GM18868 (cell line): ENCODE results near the gene FEZ2.
A peak's percentile ranks its signal among the peaks of the same experiment; 100 is the strongest.

Experiments used
- ATAC-seq: cut with Tn5 transposase; IDR thresholded peaks from one replicate; pipeline ENCODE4 v1.9.1; 2021; ENCODE audit warnings: mild to moderate bottlenecking, moderate library complexity; ENCODE audit not compliant: unreplicated experiment

Gene FEZ2

DNA sequence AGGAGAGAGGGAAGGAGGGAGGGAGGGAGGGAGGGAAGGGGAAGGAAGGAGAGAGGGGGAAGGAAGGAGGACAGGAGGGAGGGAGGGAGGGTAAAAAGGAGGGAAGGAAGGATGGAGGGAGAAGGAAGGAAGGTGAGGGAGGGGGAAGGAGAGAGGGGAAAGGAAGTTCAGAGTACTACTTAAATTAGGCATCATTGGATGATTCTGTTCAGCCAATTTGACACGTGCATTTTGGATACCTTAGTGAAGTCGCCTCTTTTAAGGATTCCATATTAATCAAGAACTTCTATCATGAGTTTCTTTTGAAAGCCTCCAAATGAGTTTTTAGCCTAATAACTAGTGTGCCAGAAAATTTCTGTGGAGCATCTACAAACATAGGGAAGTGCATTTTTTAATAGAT is 62.9 kb downstream of the FEZ2 start:
- no peak for ATAC-seq

DNA sequence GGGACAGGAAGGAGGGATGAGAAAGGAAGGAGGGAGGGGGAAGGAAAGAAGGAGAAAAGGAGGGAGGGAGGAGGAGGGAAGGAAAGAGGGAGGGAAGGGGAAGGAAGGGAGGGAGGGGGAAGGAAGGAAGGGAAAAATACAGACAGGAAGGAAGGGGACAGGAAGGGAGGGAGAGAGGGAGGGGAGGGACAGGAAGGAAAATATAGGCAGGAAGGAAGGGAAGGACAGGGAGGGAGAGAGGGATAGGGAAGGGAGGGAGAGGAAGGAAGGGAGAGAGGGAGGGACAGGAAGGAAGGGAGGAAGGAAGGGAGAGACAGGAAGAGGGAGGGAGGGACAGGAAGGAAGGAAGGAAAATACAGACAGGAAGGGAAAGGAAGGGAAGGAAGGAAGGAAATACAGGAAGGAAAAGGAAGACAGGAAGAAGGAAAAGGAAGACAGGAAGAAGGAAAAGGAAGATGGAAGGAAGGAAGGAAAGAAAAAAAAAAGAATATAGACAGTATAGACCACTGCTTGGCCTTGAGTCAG is 63.6 kb downstream of the FEZ2 start:
- ATAC-seq: no peak

DNA sequence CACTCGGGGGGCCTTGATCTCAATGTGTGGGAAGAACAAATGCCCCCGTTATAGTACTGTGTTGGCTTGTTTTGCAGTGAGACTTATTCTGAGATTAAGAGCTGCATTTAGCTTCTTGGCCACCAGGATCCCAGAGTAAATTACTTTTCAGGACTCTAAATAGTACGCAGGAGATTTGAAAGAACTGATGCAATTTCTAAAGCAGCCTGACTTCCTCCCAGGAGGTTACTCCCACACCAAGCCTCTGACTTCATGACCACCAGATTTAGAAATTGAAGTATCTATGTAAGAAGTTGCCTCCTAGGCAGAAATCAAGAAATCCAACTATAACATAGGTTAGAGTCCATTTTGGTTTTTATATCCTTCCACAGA is 67.0 kb downstream of the FEZ2 start:
- peak; percentile 11 for ATAC-seq

DNA sequence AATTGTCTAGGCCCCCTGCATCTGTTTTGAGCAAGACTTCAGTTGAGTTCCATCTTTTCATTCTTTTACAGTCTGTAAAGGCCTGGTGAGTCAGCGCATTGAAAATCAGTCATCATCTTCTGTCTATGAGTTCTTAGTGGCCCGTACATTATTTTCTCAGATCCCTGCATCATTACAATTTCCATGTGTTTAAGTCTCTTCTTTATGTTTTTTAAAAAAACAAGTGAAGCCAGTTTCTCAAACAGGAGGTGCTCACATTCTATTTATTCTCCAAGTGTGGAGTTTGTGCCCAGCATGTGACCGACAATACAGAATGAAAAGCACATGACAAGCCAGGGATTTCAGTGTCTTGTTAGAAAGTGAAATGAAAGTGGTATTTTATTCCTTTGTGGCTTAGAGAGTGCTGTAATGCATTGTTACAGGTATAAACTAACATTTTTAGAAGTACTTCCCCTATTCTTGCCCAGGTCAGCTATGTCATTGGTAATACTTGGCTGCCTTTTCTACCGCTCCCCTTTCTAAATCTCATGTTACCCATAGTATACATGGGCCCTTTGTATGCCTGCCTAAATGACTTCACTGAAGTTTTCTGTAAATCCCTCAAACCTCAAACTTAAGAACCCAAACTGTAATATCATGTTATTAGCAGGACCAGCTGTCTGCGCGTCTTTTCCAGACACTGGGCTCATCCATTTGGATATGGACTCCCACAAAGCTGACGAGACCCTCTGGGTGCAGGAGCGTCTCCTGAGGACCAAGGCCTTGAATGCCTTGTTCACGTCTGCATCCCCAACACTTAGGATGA is 67.6 kb downstream of the FEZ2 start:
- ATAC-seq: peak; percentile 83

DNA sequence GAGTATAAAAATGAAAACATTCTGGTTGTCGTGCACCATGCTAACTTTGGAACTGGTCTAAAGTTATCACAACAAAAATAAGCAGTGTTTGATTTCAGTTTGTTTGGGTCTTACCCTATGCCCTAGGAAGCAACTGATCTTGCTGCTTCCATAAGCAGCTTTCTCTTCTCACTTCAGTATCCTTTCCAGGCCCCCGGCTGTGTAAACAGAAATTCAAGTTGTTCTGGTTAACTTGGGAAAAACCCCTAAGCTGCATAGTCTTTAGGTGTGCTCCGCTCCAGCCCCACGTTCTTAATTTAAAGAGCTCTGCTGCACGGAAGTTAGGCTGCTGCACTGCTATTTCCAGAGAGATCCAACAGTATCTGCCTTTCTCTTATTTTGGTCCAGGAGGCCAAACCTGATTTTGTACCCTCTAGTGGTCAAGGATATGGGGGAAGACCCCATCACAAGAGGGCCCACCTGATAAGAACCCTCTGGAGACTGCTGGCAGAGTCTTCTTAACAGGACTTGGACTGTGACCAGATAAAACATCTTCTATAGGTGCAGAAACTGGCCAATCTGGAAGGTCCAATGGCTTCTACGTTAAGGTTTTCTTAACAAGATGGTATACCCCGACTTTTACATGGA is 69.1 kb downstream of the FEZ2 start:
- peak; percentile 29 for ATAC-seq

DNA sequence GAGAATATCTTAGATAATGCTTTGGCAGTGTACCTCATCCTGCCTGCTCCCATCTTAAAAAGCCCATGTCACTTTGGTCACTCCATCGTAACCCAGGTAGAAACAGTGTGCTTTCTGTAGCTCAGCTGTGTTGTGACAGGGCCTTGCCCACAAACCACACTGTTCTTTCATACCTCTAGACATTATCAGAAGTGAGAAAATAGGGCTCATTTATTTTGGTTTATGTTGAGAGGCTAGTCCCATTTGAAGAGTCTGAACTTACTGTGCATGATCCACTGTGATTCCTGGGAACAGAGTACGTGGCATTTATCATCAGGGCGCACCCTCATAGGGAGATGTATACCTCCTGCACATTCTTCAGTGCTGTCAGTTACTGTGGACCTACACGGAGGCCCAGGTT is 69.7 kb downstream of the FEZ2 start:
- ATAC-seq: peak; percentile 63

DNA sequence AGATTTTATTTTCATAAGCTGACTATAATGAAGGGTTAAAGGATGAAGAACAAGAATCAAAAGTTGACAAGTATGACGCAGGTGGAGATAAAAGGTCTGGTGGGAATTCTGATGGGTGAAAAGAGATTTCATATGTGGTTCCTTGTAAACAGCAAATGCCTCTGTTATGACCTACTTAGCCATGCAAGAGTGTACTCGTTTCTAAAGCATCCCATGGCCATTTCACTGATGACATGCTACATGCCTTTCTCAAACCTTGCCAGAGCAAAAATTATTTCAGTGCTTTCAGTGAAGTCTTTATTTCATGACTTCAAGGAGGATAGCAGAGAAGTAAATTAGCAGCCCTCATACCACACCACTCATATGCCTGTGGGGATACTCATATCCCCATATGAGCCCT is 71.7 kb downstream of the FEZ2 start:
- no peak for ATAC-seq

DNA sequence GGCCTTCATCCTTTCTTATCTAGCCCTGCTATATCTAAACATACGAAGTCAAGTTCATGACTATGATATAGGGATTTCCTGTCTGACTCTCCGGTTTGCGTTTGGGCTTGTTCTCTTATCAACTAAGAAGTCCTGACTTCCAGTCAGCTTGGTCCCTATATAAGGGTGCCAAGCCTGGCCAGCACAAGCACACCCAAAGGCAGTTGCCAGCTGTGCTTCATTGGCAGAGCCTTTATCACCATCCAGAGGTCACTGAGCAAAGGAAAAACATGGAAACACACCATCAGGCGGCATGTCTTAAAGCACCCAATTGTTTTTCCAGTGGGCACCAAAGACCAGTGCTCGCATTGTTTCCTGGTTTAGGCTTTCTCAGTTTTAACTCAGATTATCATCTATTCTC is 72.7 kb downstream of the FEZ2 start:
- no peak for ATAC-seq

DNA sequence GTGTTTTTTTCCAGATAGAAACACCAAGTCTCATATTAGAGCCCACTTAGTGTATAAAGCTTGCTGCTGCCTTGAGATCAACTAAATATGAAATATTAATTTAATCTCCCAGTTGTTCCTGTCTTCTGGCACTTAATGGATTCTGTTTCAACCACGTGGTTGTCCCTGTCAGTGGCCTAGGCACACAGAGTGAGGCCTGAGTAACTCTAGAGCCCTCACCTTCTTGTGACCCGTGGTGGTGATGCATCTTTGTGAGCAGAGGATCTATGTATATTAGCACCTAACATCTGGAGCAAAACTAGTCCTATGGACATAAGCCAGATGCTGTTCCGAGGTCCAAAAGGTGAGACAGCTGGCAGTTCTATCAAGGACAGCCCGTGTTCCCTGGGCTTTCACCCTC is 74.8 kb downstream of the FEZ2 start:
- no peak for ATAC-seq

DNA sequence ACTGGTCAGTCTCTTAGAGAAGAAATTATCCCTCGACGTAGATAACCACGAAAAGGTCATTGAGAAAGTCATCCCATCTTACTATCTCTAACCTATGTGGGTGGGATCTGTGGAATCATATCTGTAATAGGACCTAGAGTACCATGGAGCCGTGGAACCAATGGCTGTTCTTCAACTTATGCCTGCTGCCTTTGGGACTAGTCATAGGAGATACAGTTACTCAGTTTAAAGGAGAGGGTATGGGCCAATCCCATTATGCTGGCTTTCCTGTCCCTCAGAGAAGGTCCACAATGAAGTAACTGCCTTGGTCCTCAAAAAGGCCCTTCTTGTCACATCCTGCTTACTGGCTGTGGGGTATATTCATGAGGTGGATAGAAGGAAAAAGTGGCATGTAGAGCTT is 77.5 kb downstream of the FEZ2 start:
- no peak for ATAC-seq

DNA sequence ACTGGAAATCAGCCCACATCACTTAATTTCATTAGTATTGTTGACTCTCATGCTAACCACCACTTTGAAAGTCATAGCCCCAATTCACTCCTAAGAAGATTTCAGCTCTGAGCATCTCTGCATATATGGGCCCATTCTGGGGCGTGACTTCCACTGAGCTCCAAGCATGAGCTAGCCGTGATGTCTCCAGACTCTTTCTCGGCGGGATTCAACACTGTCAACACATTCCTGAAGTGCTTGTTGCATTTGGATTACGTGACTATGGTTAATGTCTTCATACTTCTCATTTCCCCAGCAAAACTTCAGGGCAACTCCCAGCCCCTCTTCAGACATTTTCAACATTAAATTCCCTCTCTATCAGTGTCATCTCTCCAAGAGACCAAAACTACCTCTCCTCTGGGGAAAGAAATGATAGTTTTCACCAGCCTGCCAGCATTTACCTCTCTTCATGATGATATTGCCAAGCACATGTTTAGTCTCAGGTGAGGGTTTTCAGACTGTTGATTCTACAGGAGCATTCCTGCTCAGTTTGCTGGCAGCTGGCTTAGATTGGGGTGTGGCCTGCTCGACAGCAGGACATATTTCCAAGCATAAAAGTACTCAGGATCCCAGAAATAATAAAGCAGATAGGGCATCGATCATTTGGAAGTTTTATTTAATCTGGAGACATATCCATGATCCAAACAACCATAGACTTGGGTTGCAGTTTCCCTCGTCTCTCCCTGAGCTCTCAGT is 81.7 kb downstream of the FEZ2 start:
- ATAC-seq: no peak

DNA sequence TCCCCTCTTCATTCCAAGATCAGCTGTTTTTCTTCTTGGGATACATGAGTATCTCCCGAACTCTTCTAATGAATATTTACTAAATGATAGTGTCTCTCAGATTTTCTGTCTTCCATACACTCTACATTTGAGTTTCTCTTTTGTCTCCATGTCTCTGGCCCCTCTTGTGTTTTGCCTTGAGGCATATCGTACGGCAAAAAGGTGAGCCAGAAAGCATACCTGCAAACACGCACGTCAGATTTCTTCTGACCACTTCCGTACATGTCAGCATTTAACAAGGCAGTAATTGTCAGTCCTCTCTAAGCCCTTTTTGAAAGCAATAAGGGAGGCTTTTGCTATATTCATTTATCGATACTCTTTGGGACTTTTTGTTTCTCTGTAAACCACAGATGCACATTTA is 82.4 kb downstream of the FEZ2 start:
- no peak for ATAC-seq

DNA sequence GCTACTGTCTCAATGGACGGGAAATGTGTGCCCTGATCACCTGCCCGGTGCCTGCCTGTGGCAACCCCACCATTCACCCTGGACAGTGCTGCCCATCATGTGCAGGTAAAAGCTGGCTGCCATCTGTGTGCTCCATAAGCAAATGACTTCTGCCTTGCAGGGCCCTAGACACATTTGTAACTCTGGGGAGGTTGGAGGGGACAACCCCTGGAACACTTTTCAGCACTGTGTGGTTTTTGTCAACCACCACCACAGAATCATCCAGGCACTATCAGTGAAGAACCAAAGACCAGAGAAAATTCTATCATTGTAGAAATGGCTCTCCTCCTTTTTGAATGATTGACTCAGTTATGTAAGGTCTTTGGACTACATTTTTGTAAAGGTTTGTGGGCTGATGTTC is 84.3 kb downstream of the FEZ2 start:
- ATAC-seq: peak; percentile 61

DNA sequence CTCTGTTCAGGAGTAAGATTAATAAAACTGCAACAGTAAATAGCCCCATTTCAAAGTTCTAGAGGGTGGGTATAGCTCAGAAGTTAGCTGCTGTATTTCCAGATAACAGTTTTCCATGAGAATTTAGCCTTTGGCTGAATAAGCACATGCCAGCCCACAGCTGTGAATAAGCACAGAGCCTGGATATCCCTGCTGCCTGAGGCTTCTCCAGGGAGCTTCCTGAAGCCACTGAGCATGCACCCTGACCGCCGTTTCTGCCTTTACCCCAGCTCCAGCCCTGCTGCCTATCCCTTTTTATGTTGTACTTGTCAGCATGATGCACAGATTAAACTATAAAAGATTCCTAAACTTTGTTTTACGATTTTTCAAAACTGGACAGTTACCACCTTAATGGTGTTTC is 85.3 kb downstream of the FEZ2 start:
- ATAC-seq: peak; percentile 19

DNA sequence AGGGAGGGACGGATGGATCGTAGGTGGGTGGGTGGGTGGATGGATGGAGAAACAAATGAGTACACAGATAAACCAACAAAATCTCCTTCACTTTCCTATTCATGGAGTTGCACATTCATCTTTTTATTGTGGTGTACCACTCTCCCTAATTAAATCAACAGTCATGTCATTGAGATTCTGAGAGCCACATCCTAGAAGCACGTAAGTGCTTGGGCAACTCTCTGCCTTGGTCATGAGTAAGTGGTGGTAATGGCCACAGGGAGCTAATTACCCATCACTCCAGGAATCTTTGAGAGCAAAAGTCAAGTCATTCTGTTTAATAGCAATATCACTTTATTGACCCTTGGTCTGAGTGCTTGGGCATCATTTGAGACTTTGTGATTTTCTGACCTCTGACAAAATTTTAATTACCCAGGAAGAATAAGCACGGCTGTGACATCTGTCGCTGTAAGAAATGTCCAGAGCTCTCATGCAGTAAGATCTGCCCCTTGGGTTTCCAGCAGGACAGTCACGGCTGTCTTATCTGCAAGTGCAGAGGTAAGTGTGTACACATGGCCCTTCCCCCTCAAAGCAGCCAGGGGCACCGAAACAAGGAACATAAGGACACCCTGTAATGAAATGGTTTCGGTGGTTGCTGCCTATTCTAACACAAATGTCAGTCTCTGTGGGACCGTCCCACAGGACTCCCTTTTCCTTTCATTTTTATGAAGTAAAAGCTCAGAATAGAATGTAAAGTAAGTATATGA is 85.9 kb downstream of the FEZ2 start:
- peak; percentile 66 for ATAC-seq

DNA sequence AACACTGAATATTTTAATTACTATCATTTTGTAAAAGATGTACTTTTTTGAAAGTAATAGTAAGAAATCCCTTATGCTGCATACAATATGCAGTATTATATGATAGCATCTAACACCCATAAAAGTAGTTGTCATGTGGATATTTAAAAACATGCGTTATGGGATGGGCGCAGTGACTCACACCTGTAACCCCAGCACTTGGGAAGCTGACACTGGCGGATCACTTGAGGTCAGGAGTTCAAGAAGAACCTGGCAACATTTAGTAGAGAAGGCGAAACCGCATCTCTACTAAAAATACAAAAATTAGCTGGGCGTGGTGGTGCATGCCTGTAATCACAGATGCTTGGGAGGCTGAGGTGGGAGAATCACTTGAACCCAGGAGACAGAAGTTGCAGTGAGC is 88.9 kb downstream of the FEZ2 start:
- no peak for ATAC-seq

DNA sequence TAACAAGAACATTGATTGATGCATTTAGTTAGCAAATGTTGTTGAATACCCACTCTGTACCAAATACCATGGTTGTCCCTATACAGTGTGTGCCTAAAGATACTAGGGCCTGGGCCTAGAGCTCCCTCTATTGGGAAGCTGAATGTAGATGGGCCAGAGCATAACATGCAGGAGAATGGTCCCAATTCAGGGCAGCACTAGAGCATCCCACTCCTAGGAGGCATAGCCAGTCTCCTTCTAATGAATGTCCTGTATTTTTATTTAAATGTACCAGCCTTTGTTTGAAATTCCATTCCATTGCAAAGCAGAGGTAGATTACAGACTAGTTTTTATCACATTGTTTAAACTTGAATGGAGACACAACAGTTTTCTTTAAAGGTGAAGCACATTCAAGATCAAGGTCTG is 90.6 kb downstream of the FEZ2 start:
- ATAC-seq: peak; percentile 95
